ENCODE data around the gene JPT1. TPM values are rescaled to one million over a fixed set of nuclear protein-coding genes. Genes with fewer than 3 reads are reported as not detected.

The JPT1 gene
- total and polyA plus RNA-seq, 10 donors: 47.1 to 192 (median 99.5) TPM

- H3K4me1 ChIP-seq: peaks cover 31 to 97% (median 77%) of the 10 kb centered on the region in 6 donors
- no peak overlapping the region for H3K4me3 ChIP-seq
- intact Hi-C loops (cut with DNase I; ENCODE audit: low total_unique reads): no loop called here
- no peaks in the 10 kb centered on the region for H3K27me3 ChIP-seq (replicated peaks in 1 of 7)
- H3K36me3 ChIP-seq: peaks cover 0 to 18% (median 0%) of the 10 kb centered on the region in 6 donors
- H3K27ac ChIP-seq: peak overlapping the region in 2 of 8 donors; percentile 47 to 70
- DNase-seq: no peak
- TF ChIP-seq POLR2AphosphoS5 (IDR thresholded peaks at IDR 0.05): no peak
- no peak for TF ChIP-seq POLR2A (IDR thresholded peaks at IDR 0.05)
- no peak for TF ChIP-seq CTCF (IDR thresholded peaks at IDR 0.05 in 8 of 11, conservative IDR thresholded peaks at IDR 0.05 in 3 of 11)
- no peaks in the 10 kb centered on the region for H3K9me3 ChIP-seq
- WGBS, 5 donors: 82 to 89% (median 86%) methylated on average over 8 to 10 of the region's 10 CpGs
These were observed 62.4 kb downstream of the JPT1 start for GRCh38 chr17:75091855-75092327.

- peak; percentile 57 to 79 (median 76) for TF ChIP-seq POLR2AphosphoS5 (IDR thresholded peaks at IDR 0.05)
- no peak for TF ChIP-seq POLR2A (IDR thresholded peaks at IDR 0.05)
- Histone ChIP-seq H3K9me3 (no peaks in the 10 kb centered on the region), H3K4me3 (peak overlapping the region in 1 of 8 donors; percentile 11), H3K4me1 (peaks cover 31 to 96% (median 75%) of the 10 kb centered on the region in 6 donors), H3K27me3 (replicated peaks in 1 of 7) (no peaks in the 10 kb centered on the region), H3K36me3 (peaks cover 0 to 18% (median 0%) of the 10 kb centered on the region in 6 donors), H3K27ac (peak overlapping the region in 5 of 8 donors; percentile 42 to 70 (median 51))
- WGBS, 5 donors: 41 to 78% (median 69%) methylated on average over 18 to 19 of the region's 19 CpGs
- peak; percentile 78 for DNase-seq
- intact Hi-C loops (cut with DNase I; ENCODE audit: low total_unique reads): no loop called here
These were observed 63.1 kb downstream of the JPT1 start for GRCh38 chr17:75090871-75091854.

- peaks cover 36 to 95% (median 70%) of the 10 kb centered on the region in 6 donors for H3K4me1 ChIP-seq
- TF ChIP-seq POLR2A (IDR thresholded peaks at IDR 0.05): no peak
- TF ChIP-seq POLR2AphosphoS5 (IDR thresholded peaks at IDR 0.05): peak in 2 of 3 donors; percentile 20 to 36
- no peak for TF ChIP-seq CTCF (IDR thresholded peaks at IDR 0.05 in 8 of 11, conservative IDR thresholded peaks at IDR 0.05 in 3 of 11)
- WGBS, 5 donors: 77 to 85% (median 84%) methylated on average over 11 of the region's 11 CpGs
- intact Hi-C loops (cut with DNase I; ENCODE audit: low total_unique reads): no loop called here
- peak overlapping the region in 7 of 8 donors; percentile 35 to 81 (median 55) for H3K4me3 ChIP-seq
- H3K27ac ChIP-seq: peak overlapping the region; percentile 70 to 97 (median 89)
- no peaks in the 10 kb centered on the region for H3K9me3 ChIP-seq
- H3K27me3 ChIP-seq (replicated peaks in 1 of 7): no peaks in the 10 kb centered on the region
- no peak for DNase-seq
- H3K36me3 ChIP-seq: peaks cover 0 to 5% (median 0%) of the 10 kb centered on the region in 6 donors
These were observed 65.6 kb downstream of the JPT1 start for GRCh38 chr17:75088465-75089417.

Measured in spleen (tissue), 11 donors.